B cell (primary cell): ENCODE data around the gene BIN2. TPM values are rescaled to one million over a fixed set of nuclear protein-coding genes. Genes with fewer than 3 reads are reported as not detected.

Source experiments
- ATAC-seq: fragments of 200-7000 bp; cut with Tn5 transposase; one replicate; pipeline ENCODE4 v1.10.0; 2021; ENCODE audit warnings: low read depth, mild to moderate bottlenecking, moderate number of reproducible peaks, moderate library complexity
- CTCF ChIA-PET: fragments of 350-600 bp; sonication (Branson Sonifier 250); formaldehyde crosslinking; loops from one replicate; lab custom pipeline; 2021; ENCODE audit warnings: antibody characterized with exemption, inconsistent platforms; lab: Charles Lee
- POLR2A ChIA-PET: fragments of 350-600 bp; sonication (Branson Sonifier 250); formaldehyde crosslinking; loops from one replicate; lab custom pipeline; 2021; ENCODE audit warnings: antibody characterized with exemption; lab: Charles Lee
- DNase-seq: peaks from one replicate; pipeline ENCODE4 v3.0.0; 2013
- H2AFZ ChIP-seq: 2 replicates; pipeline ENCODE4 v1.6.1; 2012; ENCODE audit warnings: mild to moderate bottlenecking, low read depth, low read length; ENCODE audit not compliant: insufficient read depth, poor library complexity, severe bottlenecking
- H3K27ac ChIP-seq, 2 donors: 1 replicate in 1 of 2; 2 replicates in 1 of 2; pipeline ENCODE4 v1.5.1; 2012 to 2013; ENCODE audit warnings: low read length in 2 of 2, mild to moderate bottlenecking in 2 of 2, moderate library complexity in 1 of 2
- H3K27me3 ChIP-seq, 4 experiments: fragments of 200-600 bp in 1 of 4; sonication (generic) in 1 of 4; replicated peaks in 1 of 4; 1 replicate in 2 of 4; 2 replicates in 2 of 4; pipeline versions ENCODE4 v1.6.1 to v1.7.0; 2013 to 2016; ENCODE audit warnings: low read length in 3 of 4, mild to moderate bottlenecking in 2 of 4, mixed read lengths in 1 of 4, moderate library complexity in 1 of 4; ENCODE audit not compliant: insufficient read depth in 4 of 4, control insufficient read depth in 3 of 4; ENCODE audit errors: control extremely low read depth in 1 of 4
- H3K36me3 ChIP-seq, 2 experiments: replicated peaks in 1 of 2; 1 replicate in 1 of 2; 2 replicates in 1 of 2; pipeline versions ENCODE4 v1.6.1 to v1.7.1; 2013; ENCODE audit warnings: low read length in 1 of 2; ENCODE audit not compliant: insufficient read depth in 2 of 2, control insufficient read depth in 1 of 2; ENCODE audit errors: control extremely low read depth in 1 of 2, extremely low read depth in 1 of 2
- H3K4me1 ChIP-seq, 2 donors: fragments of 200-600 bp in 1 of 2; sonication (generic) in 1 of 2; 1 replicate in 1 of 2; 2 replicates in 1 of 2; pipeline versions ENCODE4 v1.5.1 to v1.6.1; 2013 to 2017; ENCODE audit warnings: low read length in 2 of 2; ENCODE audit not compliant: control insufficient read depth in 2 of 2, insufficient read depth in 2 of 2
- H3K4me2 ChIP-seq: replicated peaks from 2 replicates; pipeline ENCODE3; 2012; ENCODE audit warnings: mild to moderate bottlenecking, low read depth, low read length; ENCODE audit not compliant: poor library complexity, severe bottlenecking
- H3K4me3 ChIP-seq, 5 experiments: fragments of 200-600 bp in 1 of 5; sonication (generic) in 1 of 5; 1 replicate in 3 of 5; 2 replicates in 2 of 5; pipeline versions ENCODE4 v1.5.1 to v1.7.0; 2011 to 2016; ENCODE audit warnings: low read length in 4 of 5, mild to moderate bottlenecking in 4 of 5, low read depth in 2 of 5, control low read depth in 1 of 5, moderate library complexity in 1 of 5; ENCODE audit not compliant: insufficient read depth in 1 of 5; ENCODE audit errors: control extremely low read depth in 1 of 5, extremely low read depth in 1 of 5
- H3K79me2 ChIP-seq: fragments of 200-600 bp; sonication (generic); one replicate; pipeline ENCODE4 v1.6.0; 2016; ENCODE audit warnings: low read length; ENCODE audit not compliant: control insufficient read depth, insufficient read depth
- H3K9ac ChIP-seq: fragments of 200-600 bp; sonication (generic); 2 replicates; pipeline ENCODE4 v1.6.1; 2017; ENCODE audit warnings: mild to moderate bottlenecking, low read length, moderate library complexity
- H3K9me3 ChIP-seq, 3 donors: one replicate each; pipeline versions ENCODE4 v1.6.1 to v1.7.1; 2013; ENCODE audit warnings: low read length in 2 of 3; ENCODE audit not compliant: control insufficient read depth in 2 of 3, insufficient read depth in 1 of 3; ENCODE audit errors: control extremely low read depth in 1 of 3
- H4K20me1 ChIP-seq: 2 replicates; pipeline ENCODE4 v1.6.0; 2012; ENCODE audit warnings: mild to moderate bottlenecking, low read length; ENCODE audit not compliant: insufficient read depth, control insufficient read depth, poor library complexity, severe bottlenecking
- H3K27ac Mint-ChIP-seq: one replicate; pipeline ENCODE4 v1.8.0; 2021; ENCODE audit warnings: mixed read lengths
- H3K27me3 Mint-ChIP-seq: one replicate; pipeline ENCODE4 v1.8.0; 2021; ENCODE audit warnings: mixed read lengths
- H3K4me1 Mint-ChIP-seq: one replicate; pipeline ENCODE4 v1.8.0; 2021; ENCODE audit warnings: mixed read lengths
- H3K4me3 Mint-ChIP-seq: one replicate; pipeline ENCODE4 v1.8.0; 2021; ENCODE audit warnings: mixed read lengths
- H3K9me3 Mint-ChIP-seq: one replicate; pipeline ENCODE4 v1.8.0; 2022; ENCODE audit warnings: mixed read lengths; ENCODE audit not compliant: insufficient read depth
- CTCF ChIP-seq: fragments of 200-600 bp; IDR thresholded peaks from one replicate; pipeline ENCODE4 v1.8.0; 2022; ENCODE audit warnings: antibody characterized with exemption, mild to moderate bottlenecking
- EZH2 ChIP-seq: IDR thresholded peaks from 2 replicates; pipeline ENCODE4 v1.6.1; 2012; ENCODE audit warnings: borderline replicate concordance, low read depth, mild to moderate bottlenecking, moderate library complexity, low read length; ENCODE audit not compliant: insufficient read depth, poor library complexity, severe bottlenecking
- WGBS: methylation state at CpG from one replicate; pipeline ENCODE4 v1.1.5; 2013; ENCODE audit warnings: missing lambda C conversion rate; ENCODE audit not compliant: insufficient coverage; 5-methylcytosine and 5-hydroxymethylcytosine counted together
- intact Hi-C: fragments of 100-400 bp; cut with micrococcal nuclease; formaldehyde crosslinking; loops from one replicate; pipeline ENCODE4 v1.10.0; 2022
- polyA plus RNA-seq: library from polyadenylated mRNA; depleted of rRNA; stranded (reverse); fragments of >200 nt; gene quantifications from 2 replicates; pipeline ENCODE4 v1.2.3, GENCODE V29; 2012
- total RNA-seq, 2 donors: library from RNA; stranded (reverse); fragments of 120-200 nt in 1 of 2; gene quantifications; 1 replicate in 1 of 2; 2 replicates in 1 of 2; pipeline versions ENCODE4 v1.2.3 to v1.2.4, GENCODE V29; 2013 to 2022

Gene BIN2
- total and polyA plus RNA-seq, 2 donors (not counting 1 experiment from before 2014, with no cell fraction given), result 41.5 to 100 TPM

DNA sequence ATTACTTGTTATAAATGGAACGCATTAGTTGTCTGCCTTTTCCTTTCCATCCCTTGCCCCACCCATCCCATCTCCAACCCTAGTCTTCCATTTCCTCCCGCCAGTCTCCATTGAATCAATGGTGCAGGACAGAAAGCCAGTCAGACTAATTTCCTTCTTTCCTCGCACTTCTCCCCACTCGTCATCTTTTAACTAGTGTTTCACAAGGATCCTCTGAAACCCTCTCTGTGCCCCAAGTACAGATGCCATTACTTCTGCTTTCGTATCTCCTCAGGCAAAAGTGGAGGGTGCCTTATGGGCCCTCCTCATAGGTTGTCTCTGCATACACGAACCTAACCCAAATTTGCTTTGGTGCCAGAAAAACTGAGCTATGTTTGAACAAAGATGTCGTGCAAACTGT is 81.1 kb downstream of the BIN2 start:
- Mint-ChIP-seq H3K4me3 (peak overlapping the region; percentile 20), H3K27me3 (no peaks in the 10 kb centered on the region), H3K27ac (peak overlapping the region; percentile 38), H3K4me1 (peaks cover 67% of the 10 kb centered on the region), H3K9me3 (no peaks in the 10 kb centered on the region)
- POLR2A ChIA-PET, result no interaction called here
- peaks cover 2 to 59% of the 10 kb centered on the region in 2 experiments for H3K36me3 ChIP-seq
- H3K27ac ChIP-seq, result no peak overlapping the region
- no peak for DNase-seq
- H3K79me2 ChIP-seq, result peaks cover 35% of the 10 kb centered on the region
- H3K9me3 ChIP-seq, result no peaks in the 10 kb centered on the region
- TF ChIP-seq EZH2 (no peak), CTCF (no peak)
- peaks cover 44 to 54% of the 10 kb centered on the region in 2 donors for H3K4me1 ChIP-seq
- H3K4me3 ChIP-seq, result no peak overlapping the region
- intact Hi-C loops, result loop anchor here (10.0 kb wide), 1 partner anchor 478 kb away; the partner anchor contains the start of gene ATF1
- no peaks in the 10 kb centered on the region for H3K27me3 ChIP-seq
- H3K4me2 ChIP-seq, result no peak overlapping the region
- WGBS, result 88% methylated on average over 6 of the region's 7 CpGs
- ATAC-seq, result no peak
- no peak overlapping the region for H2AFZ ChIP-seq
- H4K20me1 ChIP-seq, result peaks cover 45% of the 10 kb centered on the region
- CTCF ChIA-PET, result interaction anchor here (0.8 to 1.8 kb wide), 3 partner anchors 13 to 49 kb away, joined by 3 to 5 read pairs (median 4); no protein-coding TSS in a partner anchor
- no peak overlapping the region for H3K9ac ChIP-seq

GRCh38 chr12:51242120-51242519 is 81.9 kb downstream of the BIN2 start:
- peaks cover 60% of the 10 kb centered on the region for H3K4me1 Mint-ChIP-seq

More at GRCh38 chr12:51242120-51242519, 81.9 kb downstream of the BIN2 start:
- H3K27ac Mint-ChIP-seq, result no peak overlapping the region
- peaks cover 36 to 49% of the 10 kb centered on the region in 2 donors for H3K4me1 ChIP-seq
- TF ChIP-seq EZH2 (no peak), CTCF (no peak)
- H3K4me2 ChIP-seq, result no peak overlapping the region
- H3K4me3 Mint-ChIP-seq, result peak overlapping the region; percentile 52
- no peaks in the 10 kb centered on the region for H3K9me3 ChIP-seq
- intact Hi-C loops, result loop anchor here (10.0 kb wide), 1 partner anchor 477 kb away; the partner anchor contains the start of gene ATF1
- peaks cover 29% of the 10 kb centered on the region for H3K79me2 ChIP-seq
- H3K27me3 ChIP-seq, result no peaks in the 10 kb centered on the region
- H3K27me3 Mint-ChIP-seq, result no peaks in the 10 kb centered on the region
- DNase-seq (no peak), ATAC-seq (no peak)
- H3K9ac ChIP-seq, result no peak overlapping the region
- ChIA-PET CTCF (interaction anchor here (1.0 to 2.0 kb wide), 3 partner anchors 19 to 99 kb away, joined by 3 to 8 read pairs (median 5); no protein-coding TSS in a partner anchor), POLR2A (no interaction called here)
- peaks cover 45% of the 10 kb centered on the region for H4K20me1 ChIP-seq
- no peak overlapping the region for H3K27ac ChIP-seq
- H3K9me3 Mint-ChIP-seq, result no peaks in the 10 kb centered on the region
- WGBS, result 78% methylated on average over 6 of the region's 7 CpGs
- H3K36me3 ChIP-seq, result peaks cover 2 to 57% of the 10 kb centered on the region in 2 experiments
- no peak overlapping the region for H2AFZ ChIP-seq
- H3K4me3 ChIP-seq, result no peak overlapping the region
